ENCODE data around the gene GPRASP3. TPM values are rescaled to one million over a fixed set of nuclear protein-coding genes. Genes with fewer than 3 reads are reported as not detected.
"Not testable (repeated sequence)": the region's sequence is repeated elsewhere in the genome, so short reads cannot be mapped to it uniquely, and the experiment has no call there.

GPRASP3 gene
- polyA plus RNA-seq, result 1 to 10 TPM in 3 of 4 donors, under 1 TPM in 1; 0.81 to 9.3 (median 1.5) TPM
- long read RNA-seq, donor 1, result 0 reads
- long read RNA-seq, donor 2, result 0 reads
- long read RNA-seq, donor 3, result 0 reads
- long read RNA-seq, donor 4, result 0 reads
- long read RNA-seq, donor 5, result 0 reads
- long read RNA-seq, donor 6, result 0 reads
- long read RNA-seq, donor 7, full-length matches to known transcripts, result 3 of 3 reads
- long read RNA-seq, donor 7, partial matches to known transcripts, result 0 of 3 reads
- long read RNA-seq, donor 7, other reads (novel, unspliced or antisense), result 0 of 3 reads
- long read RNA-seq, donor 8, partial matches to known transcripts, result 0 of 2 reads
- long read RNA-seq, donor 8, other reads (novel, unspliced or antisense), result 0 of 2 reads
- long read RNA-seq, donor 9, result 0 reads
- long read RNA-seq, donor 10, partial matches to known transcripts, result 0 of 1 reads
- long read RNA-seq, donor 10, other reads (novel, unspliced or antisense), result 0 of 1 reads

GRCh38 chrX:102720237-102721168 lies at the start of gene GPRASP3:
TSS of gene GPRASP3 (plus strand) at chrX:102720743. CDS start at chrX:102748996, 28,253 bp downstream.
- 5 to 29% (median 7%) methylated on average over 31 of the region's 31 CpGs for WGBS, 3 donors
- no peaks in the 10 kb centered on the region for H3K36me3 ChIP-seq (ENCODE audit: control insufficient read depth in 3 of 3, insufficient read depth in 2 of 3, low read depth in 1 of 3, low read length in 3 of 3)
- no peaks in the 10 kb centered on the region for H3K4me1 ChIP-seq (ENCODE audit: control insufficient read depth in 3 of 3, insufficient read depth in 2 of 3, low read depth in 1 of 3, low read length in 2 of 3)
- no peaks in the 10 kb centered on the region for H3K27me3 ChIP-seq (ENCODE audit: control insufficient read depth in 3 of 3, insufficient read depth in 3 of 3, low read length in 3 of 3)
- DNase-seq (peak; percentile 76 to 87), FAIRE-seq (no peak)
- H3K4me3 ChIP-seq (ENCODE audit: low read depth in 1 of 3, low read length in 3 of 3), result peak within 1 kb of the TSS in 2 of 3 donors; percentile 22 to 63
- no peaks in the 10 kb centered on the region for H3K9me3 ChIP-seq (ENCODE audit: control insufficient read depth in 2 of 2, insufficient read depth in 1 of 2, low read depth in 1 of 2, low read length in 1 of 2)
- H3K27ac ChIP-seq (ENCODE audit: low read depth in 1 of 3, low read length in 2 of 3), result peak within 1 kb of the TSS in 1 of 3 donors; percentile 40

GRCh38 chrX:102672856-102673255 lies 47.7 kb upstream of the GPRASP3 start:
- Histone ChIP-seq H3K27me3 (ENCODE audit: control insufficient read depth in 3 of 3, insufficient read depth in 3 of 3, low read length in 3 of 3) (no peaks in the 10 kb centered on the region), H3K27ac (ENCODE audit: low read depth in 1 of 3, low read length in 2 of 3) (no peak overlapping the region), H3K9me3 (ENCODE audit: control insufficient read depth in 2 of 2, insufficient read depth in 1 of 2, low read depth in 1 of 2, low read length in 1 of 2) (no peaks in the 10 kb centered on the region), H3K36me3 (ENCODE audit: control insufficient read depth in 3 of 3, insufficient read depth in 2 of 3, low read depth in 1 of 3, low read length in 3 of 3) (peaks cover 0 to 6% (median 0%) of the 10 kb centered on the region in 3 donors), H3K4me1 (ENCODE audit: control insufficient read depth in 3 of 3, insufficient read depth in 2 of 3, low read depth in 1 of 3, low read length in 2 of 3) (no peaks in the 10 kb centered on the region), H3K4me3 (ENCODE audit: low read depth in 1 of 3, low read length in 3 of 3) (no peak overlapping the region)
- FAIRE-seq (no peak), DNase-seq (peak in 1 of 2 donors; percentile 3)
- 36 to 42% (median 37%) methylated on average over 3 of the region's 3 CpGs for WGBS, 3 donors

- H3K4me1 ChIP-seq (ENCODE audit: control insufficient read depth in 3 of 3, insufficient read depth in 2 of 3, low read depth in 1 of 3, low read length in 2 of 3); H3K27me3 ChIP-seq (ENCODE audit: control insufficient read depth in 3 of 3, insufficient read depth in 3 of 3, low read length in 3 of 3); DNase-seq; H3K27ac ChIP-seq (ENCODE audit: low read depth in 1 of 3, low read length in 2 of 3); H3K9me3 ChIP-seq (ENCODE audit: control insufficient read depth in 2 of 2, insufficient read depth in 1 of 2, low read depth in 1 of 2, low read length in 1 of 2); FAIRE-seq; H3K4me3 ChIP-seq (ENCODE audit: low read depth in 1 of 3, low read length in 3 of 3); H3K36me3 ChIP-seq (ENCODE audit: control insufficient read depth in 3 of 3, insufficient read depth in 2 of 3, low read depth in 1 of 3, low read length in 3 of 3): not testable (repeated sequence)
- 63 to 97% (median 85%) methylated on average over 1 of the region's 1 CpG for WGBS, 3 donors
These were observed 43.1 kb upstream of the GPRASP3 start for GRCh38 chrX:102677479-102677878.

- 45 to 64% (median 56%) methylated on average over 2 of the region's 2 CpGs for WGBS, 3 donors
- Histone ChIP-seq H3K9me3 (ENCODE audit: control insufficient read depth in 2 of 2, insufficient read depth in 1 of 2, low read depth in 1 of 2, low read length in 1 of 2) (peaks cover 1 to 11% of the 10 kb centered on the region in 2 donors), H3K4me3 (ENCODE audit: low read depth in 1 of 3, low read length in 3 of 3) (no peak overlapping the region), H3K36me3 (ENCODE audit: control insufficient read depth in 3 of 3, insufficient read depth in 2 of 3, low read depth in 1 of 3, low read length in 3 of 3) (no peaks in the 10 kb centered on the region), H3K27ac (ENCODE audit: low read depth in 1 of 3, low read length in 2 of 3) (no peak overlapping the region), H3K27me3 (ENCODE audit: control insufficient read depth in 3 of 3, insufficient read depth in 3 of 3, low read length in 3 of 3) (no peaks in the 10 kb centered on the region), H3K4me1 (ENCODE audit: control insufficient read depth in 3 of 3, insufficient read depth in 2 of 3, low read depth in 1 of 3, low read length in 2 of 3) (no peaks in the 10 kb centered on the region)
- DNase-seq (no peak), FAIRE-seq (no peak)
These were observed 35.6 kb upstream of the GPRASP3 start for GRCh38 chrX:102684772-102685520.

GRCh38 chrX:102694749-102695148 lies 25.8 kb upstream of the GPRASP3 start:
- Histone ChIP-seq H3K4me3 (ENCODE audit: low read depth in 1 of 3, low read length in 3 of 3) (no peak overlapping the region), H3K27me3 (ENCODE audit: control insufficient read depth in 3 of 3, insufficient read depth in 3 of 3, low read length in 3 of 3) (no peaks in the 10 kb centered on the region), H3K9me3 (ENCODE audit: control insufficient read depth in 2 of 2, insufficient read depth in 1 of 2, low read depth in 1 of 2, low read length in 1 of 2) (peaks cover 0 to 5% of the 10 kb centered on the region in 2 donors), H3K36me3 (ENCODE audit: control insufficient read depth in 3 of 3, insufficient read depth in 2 of 3, low read depth in 1 of 3, low read length in 3 of 3) (no peaks in the 10 kb centered on the region), H3K27ac (ENCODE audit: low read depth in 1 of 3, low read length in 2 of 3) (no peak overlapping the region), H3K4me1 (ENCODE audit: control insufficient read depth in 3 of 3, insufficient read depth in 2 of 3, low read depth in 1 of 3, low read length in 2 of 3) (no peaks in the 10 kb centered on the region)
- no peak for FAIRE-seq
- no peak for DNase-seq
- 83 to 91% (median 83%) methylated on average over 3 of the region's 3 CpGs for WGBS, 3 donors

- H3K4me1 ChIP-seq (ENCODE audit: control insufficient read depth in 3 of 3, insufficient read depth in 2 of 3, low read depth in 1 of 3, low read length in 2 of 3), result no peaks in the 10 kb centered on the region
- FAIRE-seq (no peak), DNase-seq (no peak)
- no peaks in the 10 kb centered on the region for H3K36me3 ChIP-seq (ENCODE audit: control insufficient read depth in 3 of 3, insufficient read depth in 2 of 3, low read depth in 1 of 3, low read length in 3 of 3)
- H3K27me3 ChIP-seq (ENCODE audit: control insufficient read depth in 3 of 3, insufficient read depth in 3 of 3, low read length in 3 of 3), result no peaks in the 10 kb centered on the region
- peaks cover 0 to 5% of the 10 kb centered on the region in 2 donors for H3K9me3 ChIP-seq (ENCODE audit: control insufficient read depth in 2 of 2, insufficient read depth in 1 of 2, low read depth in 1 of 2, low read length in 1 of 2)
- no peak overlapping the region for H3K4me3 ChIP-seq (ENCODE audit: low read depth in 1 of 3, low read length in 3 of 3)
- H3K27ac ChIP-seq (ENCODE audit: low read depth in 1 of 3, low read length in 2 of 3), result no peak overlapping the region
These were observed 24.2 kb upstream of the GPRASP3 start for GRCh38 chrX:102696306-102696705.

GRCh38 chrX:102697494-102697893 lies 23.0 kb upstream of the GPRASP3 start:
- H3K27ac ChIP-seq (ENCODE audit: low read depth in 1 of 3, low read length in 2 of 3), result no peak overlapping the region
- no peaks in the 10 kb centered on the region for H3K4me1 ChIP-seq (ENCODE audit: control insufficient read depth in 3 of 3, insufficient read depth in 2 of 3, low read depth in 1 of 3, low read length in 2 of 3)
- no peak for DNase-seq
- H3K27me3 ChIP-seq (ENCODE audit: control insufficient read depth in 3 of 3, insufficient read depth in 3 of 3, low read length in 3 of 3), result no peaks in the 10 kb centered on the region
- no peaks in the 10 kb centered on the region for H3K9me3 ChIP-seq (ENCODE audit: control insufficient read depth in 2 of 2, insufficient read depth in 1 of 2, low read depth in 1 of 2, low read length in 1 of 2)
- H3K36me3 ChIP-seq (ENCODE audit: control insufficient read depth in 3 of 3, insufficient read depth in 2 of 3, low read depth in 1 of 3, low read length in 3 of 3), result no peaks in the 10 kb centered on the region
- no peak for FAIRE-seq
- no peak overlapping the region for H3K4me3 ChIP-seq (ENCODE audit: low read depth in 1 of 3, low read length in 3 of 3)

GRCh38 chrX:102708900-102709299 lies 11.6 kb upstream of the GPRASP3 start:
- Histone ChIP-seq H3K9me3 (ENCODE audit: control insufficient read depth in 2 of 2, insufficient read depth in 1 of 2, low read depth in 1 of 2, low read length in 1 of 2) (no peaks in the 10 kb centered on the region), H3K27me3 (ENCODE audit: control insufficient read depth in 3 of 3, insufficient read depth in 3 of 3, low read length in 3 of 3) (peaks cover 0 to 6% (median 0%) of the 10 kb centered on the region in 3 donors), H3K4me3 (ENCODE audit: low read depth in 1 of 3, low read length in 3 of 3) (no peak overlapping the region), H3K36me3 (ENCODE audit: control insufficient read depth in 3 of 3, insufficient read depth in 2 of 3, low read depth in 1 of 3, low read length in 3 of 3) (no peaks in the 10 kb centered on the region), H3K27ac (ENCODE audit: low read depth in 1 of 3, low read length in 2 of 3) (no peak overlapping the region), H3K4me1 (ENCODE audit: control insufficient read depth in 3 of 3, insufficient read depth in 2 of 3, low read depth in 1 of 3, low read length in 2 of 3) (peaks cover 0 to 3% (median 0%) of the 10 kb centered on the region in 3 donors)
- no peak for FAIRE-seq
- WGBS, 3 donors, result 53 to 59% (median 55%) methylated on average over 2 of the region's 2 CpGs
- no peak for DNase-seq

Data from small intestine (tissue), 16 donors.